Head of caudate nucleus (tissue), 42 donors: ENCODE results near the gene KRTAP4-7.
A peak's percentile ranks its signal among the peaks of the same experiment; 100 is the strongest.
"Not testable (repeated sequence)": the region's sequence is repeated elsewhere in the genome, so short reads cannot be mapped to it uniquely, and the experiment has no call there.

Source experiments
- DNase-seq, 42 donors: peaks; one replicate each; pipeline versions ENCODE4 v3.0.0 to v3.0.0-alpha.2; 2020 to 2021; ENCODE audit warnings: mixed read lengths in 7 of 42
- intact Hi-C: fragments of 100-400 bp; cut with DNase I; formaldehyde crosslinking; loops from one replicate; pipeline ENCODE4 v1.15.0; 2022

Gene KRTAP4-7

GRCh38 chr17:41084100-41084856 is at the start of gene KRTAP4-7:
TSS of gene KRTAP4-7 (plus strand) at chr17:41084150. CDS start at chr17:41084207, 57 bp downstream.
- intact Hi-C loops, DNase-seq: not testable (repeated sequence)

GRCh38 chr17:41034346-41034935 is 49.5 kb upstream of the KRTAP4-7 start, which contains the start of gene KRTAP1-3:
TSS of gene KRTAP1-3 (minus strand) at chr17:41034874. CDS start at chr17:41034821, 53 bp downstream.
- intact Hi-C loops, DNase-seq: not testable (repeated sequence)

GRCh38 chr17:41037853-41038350 is 46.0 kb upstream of the KRTAP4-7 start:
- no peak for DNase-seq
- intact Hi-C loops: no loop called here

- peak in 8 of 42 donors; percentile 2 to 49 (median 12) for DNase-seq
- intact Hi-C loops: not testable (repeated sequence)
Measured at GRCh38 chr17:41040783-41041571, 43.0 kb upstream of the KRTAP4-7 start, which contains the start of gene KRTAP1-1. TSS of gene KRTAP1-1 (minus strand) at chr17:41041450. CDS start at chr17:41041397, 53 bp downstream.

- no peak for DNase-seq
- intact Hi-C loops: no loop called here
Measured at GRCh38 chr17:41042953-41043352, 41.0 kb upstream of the KRTAP4-7 start.

- intact Hi-C loops, DNase-seq: not testable (repeated sequence)
Measured at GRCh38 chr17:41046735-41047465, 37.0 kb upstream of the KRTAP4-7 start, which contains the start of gene KRTAP2-1. TSS of gene KRTAP2-1 (minus strand) at chr17:41047316. CDS start at chr17:41047267, 49 bp downstream.

- intact Hi-C loops: no loop called here
- no peak for DNase-seq
Measured at GRCh38 chr17:41048441-41048840, 35.5 kb upstream of the KRTAP4-7 start.

GRCh38 chr17:41049110-41049509 is 34.8 kb upstream of the KRTAP4-7 start:
- intact Hi-C loops: no loop called here
- no peak for DNase-seq

GRCh38 chr17:41052566-41052965 is 31.4 kb upstream of the KRTAP4-7 start:
- no peak for DNase-seq
- intact Hi-C loops: no loop called here

GRCh38 chr17:41054025-41054424 is 29.9 kb upstream of the KRTAP4-7 start:
- intact Hi-C loops: no loop called here

GRCh38 chr17:41054556-41054955 is 29.4 kb upstream of the KRTAP4-7 start:
- intact Hi-C loops, DNase-seq: not testable (repeated sequence)

More at GRCh38 chr17:41054025-41054424, 29.9 kb upstream of the KRTAP4-7 start:
- DNase-seq: no peak

GRCh38 chr17:41055130-41055529 is 28.8 kb upstream of the KRTAP4-7 start, which contains the start of gene KRTAP2-2:
TSS of gene KRTAP2-2 (minus strand) at chr17:41055230. CDS start at chr17:41055211, 19 bp downstream.
- DNase-seq, intact Hi-C loops: not testable (repeated sequence)

- no peak for DNase-seq
- intact Hi-C loops: no loop called here
Measured at GRCh38 chr17:41057547-41057946, 26.4 kb upstream of the KRTAP4-7 start.

GRCh38 chr17:41058741-41059140 is 25.2 kb upstream of the KRTAP4-7 start:
- intact Hi-C loops: no loop called here
- no peak for DNase-seq

- intact Hi-C loops, DNase-seq: not testable (repeated sequence)
Measured at GRCh38 chr17:41059276-41060051, 24.5 kb upstream of the KRTAP4-7 start.

- no peak for DNase-seq
- intact Hi-C loops: no loop called here
Measured at GRCh38 chr17:41060052-41060604, 23.8 kb upstream of the KRTAP4-7 start, which contains the start of gene KRTAP2-3. TSS of gene KRTAP2-3 (minus strand) at chr17:41060114. CDS start at chr17:41060050, 64 bp downstream.

- DNase-seq: no peak
- intact Hi-C loops: no loop called here
Measured at GRCh38 chr17:41061964-41062363, 22.0 kb upstream of the KRTAP4-7 start.
